Measurements from ENCODE around the gene CD247. TPM values are rescaled to one million over a fixed set of nuclear protein-coding genes. Genes with fewer than 3 reads are reported as not detected.

CD247 gene
- total RNA-seq, 3 donors from 2014 or later (not counting 1 experiment from before 2014, with no cell fraction given), result 1,027 to 1,374 (median 1,309) TPM

- DNase-seq (no peak), ATAC-seq (no peak)
- H3K36me3 ChIP-seq (ENCODE audit: control insufficient read depth, insufficient read depth, low read length), result peaks cover 9% of the 10 kb centered on the region
- H3K4me1 Mint-ChIP-seq, result no peaks in the 10 kb centered on the region
- H3K4me3 Mint-ChIP-seq, result no peak overlapping the region
- no peaks in the 10 kb centered on the region for H3K9me3 Mint-ChIP-seq
- no peak overlapping the region for H3K27ac Mint-ChIP-seq
- H3K27me3 Mint-ChIP-seq (ENCODE audit: low read depth in 2 of 2), result no peaks in the 10 kb centered on the region
- no peaks in the 10 kb centered on the region for H3K27me3 ChIP-seq (ENCODE audit: control insufficient read depth, insufficient read depth, low read length)
- intact Hi-C loops (cut with micrococcal nuclease), result no loop called here
- no peaks in the 10 kb centered on the region for H3K9me3 ChIP-seq (ENCODE audit: control insufficient read depth, insufficient read depth, low read length)
- no peak overlapping the region for H3K4me3 ChIP-seq (ENCODE audit: low read length)
- H3K4me1 ChIP-seq (ENCODE audit: control insufficient read depth, insufficient read depth, low read length), result peaks cover 3% of the 10 kb centered on the region
- H3K36me3 Mint-ChIP-seq, result peaks cover 6% of the 10 kb centered on the region
- H3K27ac ChIP-seq (ENCODE audit: low read length), result no peak overlapping the region
- TF ChIP-seq, protein P1, sequence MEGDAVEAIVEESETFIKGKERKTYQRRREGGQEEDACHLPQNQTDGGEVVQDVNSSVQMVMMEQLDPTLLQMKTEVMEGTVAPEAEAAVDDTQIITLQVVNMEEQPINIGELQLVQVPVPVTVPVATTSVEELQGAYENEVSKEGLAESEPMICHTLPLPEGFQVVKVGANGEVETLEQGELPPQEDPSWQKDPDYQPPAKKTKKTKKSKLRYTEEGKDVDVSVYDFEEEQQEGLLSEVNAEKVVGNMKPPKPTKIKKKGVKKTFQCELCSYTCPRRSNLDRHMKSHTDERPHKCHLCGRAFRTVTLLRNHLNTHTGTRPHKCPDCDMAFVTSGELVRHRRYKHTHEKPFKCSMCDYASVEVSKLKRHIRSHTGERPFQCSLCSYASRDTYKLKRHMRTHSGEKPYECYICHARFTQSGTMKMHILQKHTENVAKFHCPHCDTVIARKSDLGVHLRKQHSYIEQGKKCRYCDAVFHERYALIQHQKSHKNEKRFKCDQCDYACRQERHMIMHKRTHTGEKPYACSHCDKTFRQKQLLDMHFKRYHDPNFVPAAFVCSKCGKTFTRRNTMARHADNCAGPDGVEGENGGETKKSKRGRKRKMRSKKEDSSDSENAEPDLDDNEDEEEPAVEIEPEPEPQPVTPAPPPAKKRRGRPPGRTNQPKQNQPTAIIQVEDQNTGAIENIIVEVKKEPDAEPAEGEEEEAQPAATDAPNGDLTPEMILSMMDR (IDR thresholded peaks at IDR 0.05), result no peak
- 89% methylated on average over 13 of the region's 13 CpGs for WGBS (ENCODE audit: insufficient coverage)
Observed at GRCh38 chr1:167543199-167543990, 25.1 kb upstream of the CD247 start.

GRCh38 chr1:167542109-167543032 lies 24.0 kb upstream of the CD247 start:
- Histone ChIP-seq H3K27me3 (ENCODE audit: control insufficient read depth, insufficient read depth, low read length) (no peaks in the 10 kb centered on the region), H3K27ac (ENCODE audit: low read length) (no peak overlapping the region), H3K4me1 (ENCODE audit: control insufficient read depth, insufficient read depth, low read length) (peaks cover 3% of the 10 kb centered on the region), H3K4me3 (ENCODE audit: low read length) (no peak overlapping the region), H3K36me3 (ENCODE audit: control insufficient read depth, insufficient read depth, low read length) (peaks cover 9% of the 10 kb centered on the region), H3K9me3 (ENCODE audit: control insufficient read depth, insufficient read depth, low read length) (no peaks in the 10 kb centered on the region)
- no peak overlapping the region for H3K4me3 Mint-ChIP-seq
- intact Hi-C loops (cut with micrococcal nuclease), result no loop called here
- no peaks in the 10 kb centered on the region for H3K9me3 Mint-ChIP-seq
- peaks cover 6% of the 10 kb centered on the region for H3K36me3 Mint-ChIP-seq
- ATAC-seq (no peak), DNase-seq (no peak)
- 91% methylated on average over 10 of the region's 12 CpGs for WGBS (ENCODE audit: insufficient coverage)
- H3K4me1 Mint-ChIP-seq, result no peaks in the 10 kb centered on the region
- no peak overlapping the region for H3K27ac Mint-ChIP-seq
- TF ChIP-seq, protein P1 (IDR thresholded peaks at IDR 0.05), result no peak
- H3K27me3 Mint-ChIP-seq (ENCODE audit: low read depth in 2 of 2), result no peaks in the 10 kb centered on the region

DNA sequence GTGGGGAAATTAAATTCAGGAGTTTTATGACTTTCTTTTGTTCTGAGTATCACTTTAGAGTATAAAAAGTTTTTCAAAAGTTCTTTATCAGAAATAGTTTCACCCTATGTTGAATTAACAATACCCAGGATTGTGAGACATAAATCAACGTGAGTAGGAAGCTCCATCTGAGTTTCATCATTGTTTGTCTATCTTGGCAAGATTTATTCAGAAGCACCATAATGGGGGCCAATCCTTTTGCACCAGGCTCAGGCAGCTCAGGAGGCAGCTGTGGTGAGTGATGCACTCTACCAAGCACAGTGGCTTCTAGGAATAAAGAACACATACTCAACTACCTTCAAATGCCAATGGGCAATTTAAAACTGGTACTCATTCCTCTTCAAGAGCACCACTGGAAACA lies 23.3 kb upstream of the CD247 start:
- H3K9me3 ChIP-seq (ENCODE audit: control insufficient read depth, insufficient read depth, low read length), result no peaks in the 10 kb centered on the region
- Mint-ChIP-seq H3K4me1 (no peaks in the 10 kb centered on the region), H3K27me3 (ENCODE audit: low read depth in 2 of 2) (no peaks in the 10 kb centered on the region), H3K36me3 (peaks cover 6% of the 10 kb centered on the region), H3K4me3 (no peak overlapping the region), H3K27ac (no peak overlapping the region), H3K9me3 (no peaks in the 10 kb centered on the region)
- no peak overlapping the region for H3K27ac ChIP-seq (ENCODE audit: low read length)
- H3K27me3 ChIP-seq (ENCODE audit: control insufficient read depth, insufficient read depth, low read length), result no peaks in the 10 kb centered on the region
- H3K36me3 ChIP-seq (ENCODE audit: control insufficient read depth, insufficient read depth, low read length), result peaks cover 5% of the 10 kb centered on the region
- TF ChIP-seq, protein P1 (IDR thresholded peaks at IDR 0.05), result no peak
- intact Hi-C loops (cut with micrococcal nuclease), result loop anchor here (2.0 kb wide), 1 partner anchor 141 kb away; no protein-coding TSS in a partner anchor
- peaks cover 3% of the 10 kb centered on the region for H3K4me1 ChIP-seq (ENCODE audit: control insufficient read depth, insufficient read depth, low read length)
- 33% methylated on average over 1 of the region's 1 CpG for WGBS (ENCODE audit: insufficient coverage)
- H3K4me3 ChIP-seq (ENCODE audit: low read length), result no peak overlapping the region
- ATAC-seq (no peak), DNase-seq (no peak)
